ENCODE results near the gene DLG3.

GRCh38 chrX:70402721-70403120, 41.9 kb upstream of the DLG3 start:
- TF ChIP-seq GATA3 (IDR thresholded peaks at IDR 0.05; ENCODE audit: low read depth, low read length) (no peak), GATA2 (IDR thresholded peaks at IDR 0.05; ENCODE audit: low read depth, low read length) (no peak)
